Measurements from ENCODE around the gene RAP1GAP.

- TF ChIP-seq CTCF (IDR thresholded peaks at IDR 0.05): no peak
- no peak for TF ChIP-seq POLR2A (IDR thresholded peaks at IDR 0.05)
These were observed 75.9 kb downstream of the RAP1GAP start for GRCh38 chr1:21593231-21593630.
